Measurements from ENCODE around the gene KATNB1.
A peak's percentile ranks its signal among the peaks of the same experiment; 100 is the strongest.

Gene KATNB1

DNA sequence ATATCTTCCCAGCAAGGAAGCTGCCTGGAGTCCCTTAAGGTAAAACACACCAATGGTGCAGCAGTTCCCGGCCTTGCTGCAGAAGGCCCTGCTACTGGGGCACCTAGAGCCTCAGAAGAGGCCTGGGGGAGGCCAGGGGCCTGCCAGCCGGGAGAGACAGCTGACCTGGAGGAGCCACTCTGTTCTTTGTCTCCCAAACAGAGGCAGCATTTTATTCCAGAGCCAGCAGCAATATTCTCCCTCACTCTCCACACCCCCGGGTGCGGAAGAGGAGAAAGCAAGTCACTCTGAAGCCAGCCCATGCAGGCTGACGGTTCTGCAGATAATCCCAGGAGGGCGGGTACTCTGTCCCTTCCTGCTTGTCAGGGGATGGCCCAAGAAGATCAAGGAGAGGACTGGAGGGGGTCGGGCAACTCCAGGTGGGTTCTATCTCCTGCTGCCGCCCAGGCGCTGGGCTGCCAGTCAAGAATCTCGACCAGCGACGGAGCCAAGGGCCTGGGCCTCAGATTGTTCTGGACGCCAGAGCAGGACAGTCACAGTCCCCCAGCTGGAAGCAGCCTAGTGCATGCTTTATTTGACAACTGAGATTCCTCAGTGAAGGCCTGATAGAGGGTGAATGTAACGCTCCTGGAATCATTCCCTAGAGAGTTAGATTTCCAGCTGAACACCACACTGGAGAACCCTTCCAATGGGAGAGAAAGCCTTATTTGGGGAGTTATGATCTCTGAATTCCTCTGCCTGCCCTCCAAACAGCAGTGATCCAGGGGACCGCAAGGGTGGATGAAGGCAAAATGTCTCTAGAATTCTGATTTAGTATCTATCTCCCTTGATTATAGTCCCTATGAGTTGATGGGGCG lies 67.8 kb downstream of the KATNB1 start:
- DNase-seq (ENCODE audit: low spot score in 2 of 2) (no peak), ATAC-seq (ENCODE audit: low read depth) (no peak)
- Mint-ChIP-seq H3K27me3 (peaks cover 29% of the 10 kb centered on the region), H3K36me3 (peaks cover 4% of the 10 kb centered on the region), H3K27ac (no peak overlapping the region), H3K4me1 (peaks cover 20% of the 10 kb centered on the region), H3K4me3 (peak overlapping the region; percentile 93), H3K9me3 (no peaks in the 10 kb centered on the region)

DNA sequence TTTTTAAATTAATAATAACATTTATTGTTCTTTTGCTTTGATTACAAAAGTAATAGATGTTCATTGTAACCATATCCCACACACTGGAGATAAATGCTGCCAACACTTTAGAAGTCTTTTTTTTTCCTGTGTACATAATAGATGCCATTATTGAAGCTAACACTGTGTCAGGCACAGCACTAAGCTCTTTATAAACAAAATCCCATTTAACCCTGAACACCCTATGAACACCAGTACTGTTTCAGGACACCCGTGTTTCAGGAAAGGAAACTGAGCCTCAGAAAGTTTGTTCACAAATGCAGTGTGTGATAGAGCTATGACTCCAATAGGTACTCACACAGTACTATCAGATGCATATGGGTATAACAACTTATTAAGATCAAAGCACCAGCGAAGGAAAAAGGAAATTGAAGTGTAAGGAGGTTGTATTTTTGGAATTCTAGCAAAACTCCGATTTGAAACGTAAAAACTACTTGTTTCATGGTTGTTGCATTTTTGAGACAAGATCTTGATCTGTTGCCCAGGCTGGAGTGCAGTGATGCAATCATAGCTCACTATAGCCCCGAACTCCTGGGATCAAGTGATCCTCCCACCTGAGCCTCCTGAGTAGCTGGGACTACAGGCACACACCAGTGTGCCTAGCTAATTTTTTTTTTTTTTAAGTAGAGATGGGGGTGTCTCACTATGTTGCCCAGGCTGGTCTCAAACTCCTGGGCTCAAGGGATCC lies 68.7 kb downstream of the KATNB1 start:
- no peak for DNase-seq (ENCODE audit: low spot score in 2 of 2)
- H3K36me3 Mint-ChIP-seq, result peaks cover 4% of the 10 kb centered on the region
- no peak for ATAC-seq (ENCODE audit: low read depth)
- no peak overlapping the region for H3K27ac Mint-ChIP-seq
- H3K4me1 Mint-ChIP-seq, result peaks cover 24% of the 10 kb centered on the region
- no peak overlapping the region for H3K4me3 Mint-ChIP-seq
- H3K9me3 Mint-ChIP-seq, result no peaks in the 10 kb centered on the region
- peaks cover 31% of the 10 kb centered on the region for H3K27me3 Mint-ChIP-seq

DNA sequence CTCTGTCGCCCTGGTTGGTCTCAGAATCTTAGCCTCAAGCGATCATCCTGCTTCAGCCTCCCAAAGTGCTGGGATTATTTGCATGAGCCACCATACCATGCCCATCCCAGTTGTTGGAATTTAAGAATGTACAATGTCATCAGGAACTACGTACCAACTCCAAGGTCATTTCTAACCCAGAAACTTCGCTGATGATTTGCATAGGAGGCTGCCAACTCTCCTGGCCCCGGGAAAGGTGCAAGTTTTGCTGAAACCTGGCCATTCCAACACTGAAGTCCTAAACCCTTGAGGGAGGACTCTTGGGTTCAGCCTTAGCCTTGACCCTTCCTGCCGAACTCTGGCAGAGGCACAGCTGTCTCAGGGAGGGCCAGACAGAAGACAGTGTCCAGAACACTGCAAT lies 69.6 kb downstream of the KATNB1 start:
- Mint-ChIP-seq H3K36me3 (peaks cover 4% of the 10 kb centered on the region), H3K27ac (no peak overlapping the region), H3K4me3 (no peak overlapping the region), H3K27me3 (peaks cover 24% of the 10 kb centered on the region), H3K4me1 (peaks cover 18% of the 10 kb centered on the region), H3K9me3 (no peaks in the 10 kb centered on the region)
- ATAC-seq (ENCODE audit: low read depth) (no peak), DNase-seq (ENCODE audit: low spot score in 2 of 2) (no peak)

Data from memory B cell (primary cell).